ENCODE measurements around the gene FERMT2. TPM values are rescaled to one million over a fixed set of nuclear protein-coding genes. Genes with fewer than 3 reads are reported as not detected.

Gene FERMT2
- total RNA-seq, 4 donors from 2014 or later: 8.4 to 27.0 (median 15.1) TPM

DNA sequence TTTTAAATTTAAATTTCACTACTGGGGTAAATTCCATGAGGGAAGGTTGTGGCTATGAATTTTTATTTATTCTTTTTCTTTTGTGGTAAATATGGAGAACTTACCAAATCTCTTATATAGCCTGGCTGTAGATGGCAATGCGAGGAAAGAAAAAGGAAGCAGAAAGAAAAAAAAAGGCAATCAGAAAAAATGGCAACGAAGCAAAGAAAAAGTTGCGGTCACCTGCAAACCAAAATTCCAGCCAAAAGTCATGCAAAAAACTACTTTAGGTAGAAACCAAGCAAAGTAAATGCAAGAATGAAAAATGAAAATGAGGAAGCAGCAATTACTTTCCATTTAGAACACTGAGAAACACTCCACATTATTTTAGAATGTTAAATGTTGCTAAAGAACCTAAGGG, 89.9 kb downstream of the FERMT2 start:
- WGBS, 2 donors: 82 to 83% methylated on average over 3 of the region's 3 CpGs
- DNase-seq (ENCODE audit: low spot score in 2 of 2): no peak
- intact Hi-C loops (cut with DNase I; ENCODE audit: low total_unique reads): no loop called here
- no peak overlapping the region for H3K4me3 ChIP-seq (ENCODE audit: low read depth, poor library complexity, severe bottlenecking)
- no peak for TF ChIP-seq POLR2A (IDR thresholded peaks at IDR 0.05)
- TF ChIP-seq, protein P1, sequence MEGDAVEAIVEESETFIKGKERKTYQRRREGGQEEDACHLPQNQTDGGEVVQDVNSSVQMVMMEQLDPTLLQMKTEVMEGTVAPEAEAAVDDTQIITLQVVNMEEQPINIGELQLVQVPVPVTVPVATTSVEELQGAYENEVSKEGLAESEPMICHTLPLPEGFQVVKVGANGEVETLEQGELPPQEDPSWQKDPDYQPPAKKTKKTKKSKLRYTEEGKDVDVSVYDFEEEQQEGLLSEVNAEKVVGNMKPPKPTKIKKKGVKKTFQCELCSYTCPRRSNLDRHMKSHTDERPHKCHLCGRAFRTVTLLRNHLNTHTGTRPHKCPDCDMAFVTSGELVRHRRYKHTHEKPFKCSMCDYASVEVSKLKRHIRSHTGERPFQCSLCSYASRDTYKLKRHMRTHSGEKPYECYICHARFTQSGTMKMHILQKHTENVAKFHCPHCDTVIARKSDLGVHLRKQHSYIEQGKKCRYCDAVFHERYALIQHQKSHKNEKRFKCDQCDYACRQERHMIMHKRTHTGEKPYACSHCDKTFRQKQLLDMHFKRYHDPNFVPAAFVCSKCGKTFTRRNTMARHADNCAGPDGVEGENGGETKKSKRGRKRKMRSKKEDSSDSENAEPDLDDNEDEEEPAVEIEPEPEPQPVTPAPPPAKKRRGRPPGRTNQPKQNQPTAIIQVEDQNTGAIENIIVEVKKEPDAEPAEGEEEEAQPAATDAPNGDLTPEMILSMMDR (IDR thresholded peaks at IDR 0.05): no peak

GRCh38 chr14:52860209-52860608, 90.6 kb downstream of the FERMT2 start:
- intact Hi-C loops (cut with DNase I; ENCODE audit: low total_unique reads): no loop called here

GRCh38 chr14:52856139-52856538, 94.7 kb downstream of the FERMT2 start:
- TF ChIP-seq, protein P1 (IDR thresholded peaks at IDR 0.05): no peak
- TF ChIP-seq POLR2A (IDR thresholded peaks at IDR 0.05): no peak
- 91 to 95% methylated on average over 4 of the region's 4 CpGs for WGBS, 2 donors
- no peak for DNase-seq (ENCODE audit: low spot score in 2 of 2)
- no peak overlapping the region for H3K4me3 ChIP-seq (ENCODE audit: low read depth, poor library complexity, severe bottlenecking)
- intact Hi-C loops (cut with DNase I; ENCODE audit: low total_unique reads): no loop called here

More at GRCh38 chr14:52860209-52860608, 90.6 kb downstream of the FERMT2 start:
- 94 to 96% methylated on average over 3 of the region's 3 CpGs for WGBS, 2 donors
- no peak overlapping the region for H3K4me3 ChIP-seq (ENCODE audit: low read depth, poor library complexity, severe bottlenecking)
- TF ChIP-seq, protein P1 (IDR thresholded peaks at IDR 0.05): no peak
- TF ChIP-seq POLR2A (IDR thresholded peaks at IDR 0.05): no peak
- no peak for DNase-seq (ENCODE audit: low spot score in 2 of 2)

- no peak for DNase-seq (ENCODE audit: low spot score in 2 of 2)
- no peak for TF ChIP-seq POLR2A (IDR thresholded peaks at IDR 0.05)
- TF ChIP-seq, protein P1 (IDR thresholded peaks at IDR 0.05): no peak
- 84 to 87% methylated on average over 3 of the region's 3 CpGs for WGBS, 2 donors
- H3K4me3 ChIP-seq (ENCODE audit: low read depth, poor library complexity, severe bottlenecking): no peak overlapping the region
- intact Hi-C loops (cut with DNase I; ENCODE audit: low total_unique reads): no loop called here
Observed at GRCh38 chr14:52853522-52853854, 97.4 kb downstream of the FERMT2 start.

DNA sequence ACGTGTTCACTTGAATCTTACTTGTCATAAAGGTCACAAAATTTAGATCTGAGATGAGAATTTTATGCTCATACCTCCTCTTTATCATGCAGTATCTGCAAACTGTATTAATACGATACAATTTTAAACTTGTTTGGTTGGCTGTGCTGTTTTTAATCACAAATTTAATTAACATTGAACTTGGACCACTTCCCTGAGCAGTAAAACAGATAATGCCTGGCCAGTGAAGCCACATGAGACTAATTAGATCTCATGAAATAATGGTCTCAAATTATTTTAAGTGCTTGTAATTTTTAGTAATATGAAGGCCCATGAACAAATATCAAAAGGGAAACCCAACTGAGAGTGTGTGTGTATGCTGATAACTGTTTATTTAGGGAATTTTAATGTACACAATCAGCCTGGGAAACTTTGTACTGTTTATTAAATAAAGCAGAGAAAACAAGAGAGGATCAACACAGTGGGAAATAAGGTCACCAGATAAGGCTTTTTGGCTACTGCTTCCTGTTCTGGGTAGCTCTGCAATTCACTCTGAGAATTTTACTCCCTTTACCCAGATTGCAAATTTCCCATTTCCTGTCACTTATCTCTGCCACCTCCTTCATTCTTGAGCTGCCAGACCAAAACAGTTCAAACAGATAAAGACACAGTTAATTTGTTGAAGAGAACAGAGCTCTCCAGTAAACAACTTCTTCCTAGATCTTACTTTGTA, 97.9 kb downstream of the FERMT2 start:
- WGBS, 2 donors: 48% methylated on average over 2 of the region's 2 CpGs
- intact Hi-C loops (cut with DNase I; ENCODE audit: low total_unique reads): no loop called here
- TF ChIP-seq, protein P1 (IDR thresholded peaks at IDR 0.05): no peak
- no peak for TF ChIP-seq POLR2A (IDR thresholded peaks at IDR 0.05)
- no peak overlapping the region for H3K4me3 ChIP-seq (ENCODE audit: low read depth, poor library complexity, severe bottlenecking)
- no peak for DNase-seq (ENCODE audit: low spot score in 2 of 2)

DNA sequence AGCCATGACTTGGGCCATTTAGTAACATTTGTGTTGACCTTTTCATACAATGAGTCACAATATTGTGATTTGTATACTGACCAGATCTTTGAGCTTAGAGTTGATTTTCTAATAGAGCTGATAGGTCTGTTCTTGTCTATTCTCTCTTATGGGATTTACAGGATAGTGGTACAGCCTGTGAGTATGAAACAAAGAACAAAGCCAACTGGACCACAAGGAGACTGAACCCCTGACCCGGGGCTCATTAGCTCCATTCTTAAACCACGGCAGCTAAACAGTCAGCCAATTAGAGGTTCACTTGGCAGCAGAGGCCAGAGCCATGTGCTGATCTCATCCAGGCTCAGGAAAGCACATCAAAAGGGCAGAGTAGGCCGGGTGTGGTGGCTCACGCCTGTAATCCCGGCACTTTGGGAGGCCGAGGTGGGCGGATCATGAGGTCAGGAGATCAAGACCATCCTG, 100.4 kb downstream of the FERMT2 start:
- intact Hi-C loops (cut with DNase I; ENCODE audit: low total_unique reads): no loop called here
- no peak for DNase-seq (ENCODE audit: low spot score in 2 of 2)
- no peak overlapping the region for H3K4me3 ChIP-seq (ENCODE audit: low read depth, poor library complexity, severe bottlenecking)
- 82 to 83% methylated on average over 7 of the region's 7 CpGs for WGBS, 2 donors
- TF ChIP-seq, protein P1 (IDR thresholded peaks at IDR 0.05): no peak
- TF ChIP-seq POLR2A (IDR thresholded peaks at IDR 0.05): no peak
